Activated T-cell treated with anti-CD3 and anti-CD28 coated beads for 24 hours (primary cell): Measurements from ENCODE around the gene ERVW-1.
"Not testable (repeated sequence)": the region's sequence is repeated elsewhere in the genome, so short reads cannot be mapped to it uniquely, and the experiment has no call there.

ENCODE experiments used
- DNase-seq: peaks from one replicate; pipeline ENCODE4 v3.0.0-alpha.2; 2020; ENCODE audit warnings: low read depth

Gene ERVW-1

GRCh38 chr7:92473989-92474388 is 3.8 kb downstream of the ERVW-1 start:
- DNase-seq = not testable (repeated sequence)

DNA sequence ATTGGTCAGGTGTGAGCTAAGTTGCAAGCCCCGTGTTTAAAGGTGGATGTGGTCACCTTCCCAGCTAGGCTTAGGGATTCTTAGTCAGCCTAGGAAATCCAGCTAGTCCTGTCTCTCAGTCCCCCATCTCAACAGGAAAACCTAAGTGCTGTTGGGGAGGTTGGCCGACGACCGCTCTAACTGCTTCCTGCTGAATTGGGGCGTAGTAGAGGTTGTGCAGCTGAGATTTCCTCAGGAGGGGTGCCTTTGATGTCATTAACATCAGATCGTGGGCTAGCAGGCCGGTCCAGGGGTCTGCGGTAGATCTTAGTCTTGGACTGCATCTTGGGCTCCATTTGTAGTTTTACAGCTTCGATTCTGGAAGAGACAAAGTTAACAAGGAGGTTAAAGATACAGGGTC is 9.2 kb downstream of the ERVW-1 start:
- not testable (repeated sequence) for DNase-seq

- no peak for DNase-seq
These were observed 11.1 kb downstream of the ERVW-1 start for GRCh38 chr7:92466682-92467081.

- DNase-seq = no peak
These were observed 13.2 kb downstream of the ERVW-1 start for GRCh38 chr7:92464515-92464914.

- no peak for DNase-seq
These were observed 15.2 kb downstream of the ERVW-1 start for GRCh38 chr7:92462560-92462959.

DNA sequence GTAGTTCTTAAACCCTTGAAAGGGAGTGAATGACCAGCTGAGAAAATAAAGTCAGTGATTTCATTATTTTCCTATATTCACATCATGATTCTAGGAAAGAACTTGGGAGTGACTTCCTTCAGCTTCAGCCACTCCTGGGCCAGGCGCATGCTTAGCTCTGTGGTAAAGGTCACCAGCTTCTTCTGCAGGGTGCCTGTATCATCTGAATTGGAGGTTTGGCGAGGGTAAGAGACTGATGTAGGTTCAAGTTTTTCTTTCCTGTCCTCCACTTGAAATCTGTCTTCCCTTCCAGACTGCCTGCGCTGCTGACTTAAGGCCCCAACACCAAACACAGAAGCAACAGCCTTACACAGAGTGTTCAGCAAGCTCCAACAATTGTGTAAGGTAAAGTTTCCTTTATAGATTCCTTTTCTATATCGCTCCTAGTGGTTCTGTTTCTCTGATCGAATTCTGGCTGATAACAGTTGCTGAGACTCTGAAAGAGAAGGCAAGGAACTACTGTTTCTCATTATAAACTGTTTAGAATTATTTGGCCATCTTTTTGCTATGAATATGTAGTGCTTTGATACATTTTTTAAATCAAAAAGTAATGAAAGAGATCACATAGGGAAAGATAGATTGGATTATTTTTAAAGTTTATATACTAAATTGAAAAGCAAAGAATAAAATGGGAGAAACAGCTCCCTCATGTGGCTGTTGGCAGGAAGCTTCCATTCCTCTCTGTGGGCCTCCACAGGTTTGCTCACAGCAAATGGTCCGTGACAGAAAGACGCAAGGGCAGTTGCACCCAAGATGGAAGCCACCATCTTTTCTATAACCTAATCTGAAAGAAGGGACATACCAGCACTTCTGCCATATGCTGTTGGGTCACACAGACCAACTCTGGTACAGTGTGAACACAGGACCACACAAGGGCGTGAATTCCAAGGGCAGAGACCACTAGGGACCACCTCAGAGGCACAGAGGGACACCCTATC is 16.4 kb downstream of the ERVW-1 start:
- peak; percentile 3 for DNase-seq

- DNase-seq = no peak
These were observed 17.2 kb downstream of the ERVW-1 start for GRCh38 chr7:92460510-92460909.

- DNase-seq = no peak
These were observed 17.6 kb downstream of the ERVW-1 start for GRCh38 chr7:92460109-92460508.

- DNase-seq = no peak
These were observed 21.5 kb downstream of the ERVW-1 start for GRCh38 chr7:92456236-92456635.

DNA sequence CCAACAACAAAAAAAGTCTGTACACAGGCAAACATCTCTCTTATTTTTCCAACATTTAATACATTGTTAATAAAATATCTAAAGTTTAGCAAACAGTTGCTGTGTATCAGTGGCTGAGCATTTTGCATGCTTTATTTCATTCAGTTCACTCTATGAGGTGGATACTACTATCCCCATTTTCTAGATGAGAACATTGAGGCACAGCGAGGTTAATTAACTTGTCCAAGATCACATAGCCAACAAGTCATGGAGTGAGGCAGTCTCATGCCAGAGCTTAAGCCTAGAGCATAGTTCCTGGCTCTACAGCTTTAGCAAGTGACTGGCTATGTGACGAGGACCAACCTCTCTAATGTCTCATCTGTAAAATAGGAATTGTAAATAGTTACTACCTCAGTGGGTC is 26.1 kb downstream of the ERVW-1 start:
- no peak for DNase-seq

GRCh38 chr7:92448205-92448747 is 29.5 kb downstream of the ERVW-1 start:
- DNase-seq = peak; percentile 37

- DNase-seq = peak; percentile 78
These were observed 30.2 kb downstream of the ERVW-1 start, which contains the start of gene GATAD1 for GRCh38 chr7:92447345-92448204. TSS of gene GATAD1 (plus strand) at chr7:92447482. CDS start at chr7:92447730, 248 bp downstream.

- DNase-seq = no peak
These were observed 30.8 kb downstream of the ERVW-1 start for GRCh38 chr7:92446869-92447344.

DNA sequence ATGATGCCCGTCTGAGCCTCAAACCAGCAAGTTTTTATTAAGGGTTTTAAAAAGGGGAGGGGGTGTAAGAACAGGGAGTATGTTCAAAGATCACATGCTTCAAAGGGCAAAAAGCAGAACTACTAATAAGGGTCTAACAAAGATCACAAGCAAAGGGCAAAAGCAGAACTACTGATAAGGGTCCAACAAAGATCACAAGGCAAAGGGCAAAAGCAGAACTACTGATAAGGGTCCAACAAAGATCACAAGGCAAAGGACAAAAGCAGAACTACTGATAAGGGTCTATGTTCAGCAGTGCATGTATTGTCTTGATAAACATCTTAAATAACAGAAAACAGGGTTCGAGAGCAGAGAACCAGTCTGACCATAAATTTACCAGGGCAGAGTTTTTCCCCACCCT is 35.0 kb downstream of the ERVW-1 start:
- DNase-seq = not testable (repeated sequence)

DNA sequence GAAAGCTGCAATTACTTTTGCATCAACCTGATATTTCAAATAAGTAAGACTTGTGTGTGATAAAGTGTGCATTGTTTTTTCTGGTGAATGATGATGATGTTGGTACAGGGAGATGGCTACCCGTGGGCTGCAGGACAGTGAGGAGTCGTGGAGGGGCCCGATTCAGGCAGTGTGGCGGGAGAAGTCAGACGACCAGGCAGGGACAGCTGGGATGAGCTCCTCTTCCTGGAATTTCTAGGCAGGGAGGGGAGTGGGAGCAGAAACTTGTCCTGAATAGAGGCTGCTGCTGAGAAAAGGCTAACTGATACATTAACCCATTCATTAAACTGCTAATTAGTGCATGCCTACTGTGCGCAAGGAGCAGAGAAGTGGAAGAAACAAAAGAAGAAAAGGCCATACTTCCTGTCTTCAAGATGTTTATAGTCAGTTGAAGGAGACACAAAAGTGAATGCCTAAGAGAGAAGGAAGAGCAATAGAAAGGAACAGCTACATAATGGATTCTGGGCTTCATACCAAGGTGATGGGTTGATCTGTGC is 39.7 kb downstream of the ERVW-1 start:
- DNase-seq = no peak

DNA sequence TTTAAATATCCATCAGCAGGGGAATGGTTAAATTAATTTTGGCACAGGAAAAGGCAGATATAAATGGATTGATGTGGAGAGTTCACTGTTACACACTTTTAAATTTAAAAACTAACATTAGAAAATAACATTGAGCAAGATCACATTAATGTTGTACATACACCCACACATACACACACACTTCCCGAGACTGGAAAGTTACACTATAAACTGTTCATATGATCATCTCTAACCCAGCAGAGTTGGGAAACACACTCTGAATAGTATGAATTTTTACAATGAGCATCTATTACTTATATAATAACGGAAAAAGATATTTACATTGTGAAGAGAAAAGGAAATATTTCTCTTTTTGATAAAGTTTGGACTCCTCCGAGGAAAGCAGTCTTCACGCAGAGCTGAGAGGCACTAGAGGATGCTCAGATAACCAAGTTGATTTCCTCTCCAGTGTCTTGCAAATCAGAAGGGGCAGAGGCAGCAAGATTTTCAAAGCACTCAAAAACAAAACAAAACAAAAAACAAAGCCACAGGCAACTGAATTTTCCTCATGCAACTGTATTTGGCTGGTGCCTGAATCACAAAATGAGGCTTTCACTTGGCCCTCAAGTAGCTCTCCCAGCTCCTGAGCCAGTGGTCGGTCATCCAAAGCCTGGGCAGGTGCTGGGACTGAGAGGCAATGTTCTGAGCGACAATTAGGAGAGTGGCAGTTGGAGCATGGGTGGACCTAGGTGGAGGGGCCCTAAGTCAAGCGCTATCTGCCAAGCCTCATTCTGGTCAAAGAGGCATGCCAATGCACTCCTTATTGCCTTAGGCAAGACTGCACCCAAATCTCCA is 40.9 kb downstream of the ERVW-1 start:
- DNase-seq = no peak

DNA sequence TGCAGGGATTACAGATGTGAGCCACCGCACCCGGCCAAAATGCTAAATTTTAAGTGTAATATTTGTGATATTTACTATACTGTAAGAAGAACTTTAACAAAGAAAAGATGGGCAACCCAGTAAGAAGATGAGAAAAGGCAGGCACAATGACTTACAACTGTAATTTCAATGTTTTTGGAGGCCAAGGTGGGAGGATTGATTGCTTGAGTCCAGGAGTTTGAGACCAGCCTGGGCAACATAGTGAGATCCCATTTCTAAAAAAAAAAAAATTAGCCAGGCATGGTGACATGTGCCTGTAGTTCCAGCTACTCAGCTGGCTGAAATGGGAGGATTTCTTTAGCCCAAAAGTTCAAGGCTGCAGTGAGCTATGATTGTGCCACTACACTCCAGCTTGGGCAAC is 42.2 kb downstream of the ERVW-1 start:
- no peak for DNase-seq

- DNase-seq = no peak
These were observed 44.7 kb downstream of the ERVW-1 start for GRCh38 chr7:92433019-92433418.

DNA sequence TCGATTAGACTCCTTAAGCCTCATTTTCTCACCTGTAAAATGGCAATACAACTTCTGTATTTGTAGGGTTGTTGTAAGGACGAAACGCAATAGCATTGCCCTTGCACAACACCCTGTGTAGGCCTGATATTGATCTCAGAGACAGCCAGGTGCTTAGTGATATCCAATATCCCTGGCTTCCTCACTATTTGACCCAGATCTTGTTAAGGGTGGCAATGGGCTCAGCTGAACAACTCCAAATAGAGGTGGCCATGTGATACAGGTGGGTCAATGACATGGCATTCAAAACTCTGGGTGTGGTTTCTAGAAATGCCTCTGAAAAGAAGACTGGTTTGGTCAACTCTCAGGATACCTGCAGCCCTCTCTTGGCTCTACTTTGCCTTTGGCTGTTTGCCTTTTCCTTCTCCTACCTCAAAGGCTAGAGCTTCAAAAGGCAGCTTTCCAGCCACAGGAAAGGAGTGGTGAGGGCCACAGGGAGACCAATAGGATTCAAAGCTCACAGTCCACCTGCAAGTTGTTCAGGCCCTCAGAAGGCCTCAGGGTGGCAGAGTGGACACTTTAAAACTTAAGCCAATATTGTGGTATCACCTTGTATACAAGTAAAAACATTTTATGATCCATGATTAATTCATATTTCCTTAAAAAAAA is 45.3 kb downstream of the ERVW-1 start:
- DNase-seq = no peak

GRCh38 chr7:92427193-92427592 is 50.6 kb downstream of the ERVW-1 start:
- no peak for DNase-seq
